Transverse colon (tissue), 4 donors: ENCODE data around the gene GMEB1. TPM values are rescaled to one million over a fixed set of nuclear protein-coding genes. Genes with fewer than 3 reads are reported as not detected.
"Not testable (repeated sequence)": the region's sequence is repeated elsewhere in the genome, so short reads cannot be mapped to it uniquely, and the experiment has no call there.

Experiments used
- DNase-seq: peaks from one replicate; pipeline ENCODE4 v3.0.0-alpha.2; 2019
- H3K27ac ChIP-seq, 4 donors: fragments of 200-600 bp; sonication (generic); 2 replicates each; pipeline ENCODE4 v1.5.1; 2016 to 2018; ENCODE audit warnings: inconsistent platforms in 4 of 4
- H3K27me3 ChIP-seq: fragments of 200-600 bp; sonication (generic); 2 replicates; pipeline ENCODE4 v1.5.1; 2017; ENCODE audit warnings: inconsistent platforms
- H3K36me3 ChIP-seq, 4 donors: fragments of 200-600 bp; sonication (generic); 2 replicates each; pipeline ENCODE4 v1.5.1; 2017 to 2019; ENCODE audit warnings: inconsistent platforms in 4 of 4
- H3K4me1 ChIP-seq, 4 donors: fragments of 200-600 bp; sonication (generic); 2 replicates each; pipeline ENCODE4 v1.5.1; 2017 to 2020; ENCODE audit warnings: inconsistent platforms in 4 of 4
- H3K4me3 ChIP-seq, 4 donors: fragments of 200-600 bp; sonication (generic); 1 replicate in 1 of 4; 2 replicates in 3 of 4; pipeline versions ENCODE4 v1.5.1 to v1.6.1; 2017 to 2019; ENCODE audit warnings: inconsistent platforms in 4 of 4
- H3K9me3 ChIP-seq, 2 donors: fragments of 200-600 bp; sonication (generic); 2 replicates each; pipeline ENCODE4 v1.5.1; 2017 to 2019; ENCODE audit warnings: inconsistent platforms in 2 of 2
- EP300 ChIP-seq: sonication (generic); formaldehyde crosslinking; IDR thresholded peaks from one replicate; pipeline ENCODE4 v1.6.1; 2017; ENCODE audit warnings: antibody characterized with exemption, low read depth
- POLR2A ChIP-seq: fragments of 450-650 bp; IDR thresholded peaks from one replicate; pipeline ENCODE4 v1.6.1; 2016; ENCODE audit warnings: antibody characterized with exemption, mild to moderate bottlenecking, moderate library complexity
- POLR2AphosphoS5 ChIP-seq, 3 donors: sonication (generic); formaldehyde crosslinking; IDR thresholded peaks; one replicate each; pipeline ENCODE4 v1.6.1; 2016; ENCODE audit warnings: antibody characterized with exemption in 3 of 3
- WGBS, 2 donors: methylation state at CpG; one replicate each; pipeline ENCODE4 v1.1.5; 2018; ENCODE audit warnings: low coverage in 1 of 2; 5-methylcytosine and 5-hydroxymethylcytosine counted together
- in situ Hi-C, 4 donors: fragments of 200-750 bp; cut with MboI; loops; one replicate each; pipeline versions ENCODE4 v1.15.0 to v1.15.1; 2017; ENCODE audit warnings: low sequenced_read_pairs in 3 of 4, low pct_ligation_motif_present in 1 of 4, low pct_unique_long_range_greater_than_20kb in 1 of 4
- intact Hi-C: fragments of 100-400 bp; cut with DNase I; formaldehyde crosslinking; loops from one replicate; pipeline ENCODE4 v1.15.1; 2023; ENCODE audit warnings: low total_unique reads
- total RNA-seq, 4 donors: library from RNA; depleted of rRNA; stranded (reverse); fragments of >200 nt; gene quantifications; one replicate each; pipeline ENCODE4 v1.1.0, GENCODE V29; 2016
- TF ChIP-seq, protein P1 (sequence below), 5 experiments: fragments of 200-600 bp in 3 of 5; fragments of 450-650 bp in 2 of 5; sonication (generic) in 3 of 5; IDR thresholded peaks; 1 replicate in 2 of 5; 2 replicates in 3 of 5; pipeline ENCODE4 v1.5.1; 2016 to 2017; ENCODE audit warnings: antibody characterized with exemption in 5 of 5, inconsistent platforms in 3 of 5, mild to moderate bottlenecking in 2 of 5, moderate library complexity in 1 of 5

GMEB1 gene
- total RNA-seq, 4 donors from 2014 or later = 4.4 to 10.4 (median 7.2) TPM

- in situ Hi-C loops = no loop called here
- no peak for DNase-seq
- H3K27ac ChIP-seq = no peak overlapping the region
- H3K4me3 ChIP-seq = no peak overlapping the region
- no peaks in the 10 kb centered on the region for H3K9me3 ChIP-seq
- peaks cover 0 to 9% (median 1%) of the 10 kb centered on the region in 4 donors for H3K36me3 ChIP-seq
- 99 to 100% methylated on average over 3 to 4 of the region's 4 CpGs for WGBS, 2 donors
- H3K4me1 ChIP-seq = no peaks in the 10 kb centered on the region
- H3K27me3 ChIP-seq = no peaks in the 10 kb centered on the region
- TF ChIP-seq EP300 = no peak
- no peak for TF ChIP-seq POLR2A
- no peak for TF ChIP-seq POLR2AphosphoS5 (IDR thresholded peaks at IDR 0.05)
- TF ChIP-seq, protein P1, sequence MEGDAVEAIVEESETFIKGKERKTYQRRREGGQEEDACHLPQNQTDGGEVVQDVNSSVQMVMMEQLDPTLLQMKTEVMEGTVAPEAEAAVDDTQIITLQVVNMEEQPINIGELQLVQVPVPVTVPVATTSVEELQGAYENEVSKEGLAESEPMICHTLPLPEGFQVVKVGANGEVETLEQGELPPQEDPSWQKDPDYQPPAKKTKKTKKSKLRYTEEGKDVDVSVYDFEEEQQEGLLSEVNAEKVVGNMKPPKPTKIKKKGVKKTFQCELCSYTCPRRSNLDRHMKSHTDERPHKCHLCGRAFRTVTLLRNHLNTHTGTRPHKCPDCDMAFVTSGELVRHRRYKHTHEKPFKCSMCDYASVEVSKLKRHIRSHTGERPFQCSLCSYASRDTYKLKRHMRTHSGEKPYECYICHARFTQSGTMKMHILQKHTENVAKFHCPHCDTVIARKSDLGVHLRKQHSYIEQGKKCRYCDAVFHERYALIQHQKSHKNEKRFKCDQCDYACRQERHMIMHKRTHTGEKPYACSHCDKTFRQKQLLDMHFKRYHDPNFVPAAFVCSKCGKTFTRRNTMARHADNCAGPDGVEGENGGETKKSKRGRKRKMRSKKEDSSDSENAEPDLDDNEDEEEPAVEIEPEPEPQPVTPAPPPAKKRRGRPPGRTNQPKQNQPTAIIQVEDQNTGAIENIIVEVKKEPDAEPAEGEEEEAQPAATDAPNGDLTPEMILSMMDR (IDR thresholded peaks at IDR 0.05) = no peak
- intact Hi-C loops = no loop called here
These were observed 11.6 kb downstream of the GMEB1 start for GRCh38 chr1:28680151-28680550.

DNA sequence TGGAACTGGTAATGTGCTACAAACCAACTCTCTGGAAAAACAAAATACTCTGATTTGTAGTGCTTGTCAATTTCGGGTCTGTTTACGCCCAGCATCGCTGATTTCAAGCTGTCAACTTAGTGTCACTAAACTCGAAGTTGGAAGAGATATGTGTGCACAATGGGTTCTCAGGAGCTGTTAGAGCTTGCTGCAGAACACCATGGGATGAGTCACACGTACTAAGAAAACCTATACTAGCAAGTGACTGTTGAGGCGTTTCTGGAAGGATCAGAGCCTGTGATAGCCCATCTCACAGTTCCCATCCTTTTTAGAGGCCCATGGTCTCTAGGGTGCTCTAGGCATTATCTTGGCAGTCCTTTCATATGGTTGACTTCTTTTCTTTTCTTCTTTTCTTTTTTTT is 14.3 kb downstream of the GMEB1 start:
- no peaks in the 10 kb centered on the region for H3K9me3 ChIP-seq
- no peaks in the 10 kb centered on the region for H3K27me3 ChIP-seq
- DNase-seq = no peak
- 89% methylated on average over 6 of the region's 6 CpGs; no CpG with 5 or more reads in 1 of the 2 donors for WGBS, 2 donors
- intact Hi-C loops (no loop called here), in situ Hi-C loops (no loop called here)
- no peak for TF ChIP-seq POLR2A
- TF ChIP-seq EP300 = no peak
- TF ChIP-seq, protein P1 (IDR thresholded peaks at IDR 0.05) = no peak
- TF ChIP-seq POLR2AphosphoS5 (IDR thresholded peaks at IDR 0.05) = no peak
- peaks cover 0 to 17% (median 2%) of the 10 kb centered on the region in 4 donors for H3K36me3 ChIP-seq
- no peaks in the 10 kb centered on the region for H3K4me1 ChIP-seq
- no peak overlapping the region for H3K27ac ChIP-seq
- no peak overlapping the region for H3K4me3 ChIP-seq

DNA sequence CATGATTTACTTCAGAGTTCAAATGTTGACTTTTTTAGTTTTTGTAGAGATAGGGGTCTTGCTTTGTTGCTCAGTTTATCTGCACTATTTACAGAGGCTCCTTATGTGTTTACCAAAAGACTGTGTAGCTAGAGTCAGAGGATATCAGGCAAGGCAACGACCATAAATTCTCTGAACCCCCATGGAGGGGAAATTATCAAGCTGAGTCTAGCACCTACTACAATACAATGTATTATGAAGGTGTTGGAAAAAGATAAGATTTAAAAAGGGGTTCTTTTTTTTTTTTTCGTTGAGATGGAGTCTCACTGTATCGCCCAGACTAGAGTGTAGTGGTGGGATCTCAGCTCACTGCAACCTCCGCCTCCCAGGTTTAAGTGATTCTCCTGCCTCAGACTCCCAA is 16.4 kb downstream of the GMEB1 start:
- in situ Hi-C loops = no loop called here
- intact Hi-C loops = no loop called here
- TF ChIP-seq POLR2AphosphoS5 (IDR thresholded peaks at IDR 0.05) = no peak
- no peak for TF ChIP-seq EP300

DNA sequence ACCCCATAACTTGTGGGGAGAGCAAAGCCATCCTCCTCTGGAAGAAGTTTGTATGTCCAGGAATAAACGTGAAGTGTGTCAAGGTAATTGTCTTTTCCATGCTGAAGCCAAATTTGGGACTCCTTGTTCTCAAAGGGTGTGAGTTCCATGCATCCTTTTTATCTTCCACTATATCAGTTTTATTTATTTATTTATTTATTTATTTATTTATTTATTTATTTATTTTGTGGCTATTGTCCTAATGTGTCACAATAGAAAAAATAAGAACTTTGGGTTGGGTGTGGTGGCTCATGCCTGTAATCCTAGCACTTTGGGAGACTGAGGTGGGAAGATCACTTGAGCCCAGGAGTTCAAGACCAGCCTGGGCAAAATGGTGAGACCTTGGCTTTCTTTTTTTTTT is 23.0 kb downstream of the GMEB1 start:
- in situ Hi-C loops, H3K27me3 ChIP-seq, H3K4me3 ChIP-seq, H3K27ac ChIP-seq, intact Hi-C loops, DNase-seq, H3K4me1 ChIP-seq, H3K9me3 ChIP-seq: not testable (repeated sequence)
- 94 to 100% methylated on average over 1 of the region's 1 CpG for WGBS, 2 donors
- peaks cover 0 to 22% (median 3%) of the 10 kb centered on the region in 4 donors for H3K36me3 ChIP-seq

More for the DNA sequence above, 16.4 kb downstream of the GMEB1 start:
- no peaks in the 10 kb centered on the region for H3K27me3 ChIP-seq
- H3K36me3 ChIP-seq = peaks cover 0 to 18% (median 2%) of the 10 kb centered on the region in 4 donors
- no peak for DNase-seq
- H3K9me3 ChIP-seq = no peaks in the 10 kb centered on the region
- H3K4me3 ChIP-seq = no peak overlapping the region
- H3K27ac ChIP-seq = no peak overlapping the region
- no peaks in the 10 kb centered on the region for H3K4me1 ChIP-seq
- WGBS, 2 donors = 84 to 94% methylated on average over 4 of the region's 4 CpGs

DNA sequence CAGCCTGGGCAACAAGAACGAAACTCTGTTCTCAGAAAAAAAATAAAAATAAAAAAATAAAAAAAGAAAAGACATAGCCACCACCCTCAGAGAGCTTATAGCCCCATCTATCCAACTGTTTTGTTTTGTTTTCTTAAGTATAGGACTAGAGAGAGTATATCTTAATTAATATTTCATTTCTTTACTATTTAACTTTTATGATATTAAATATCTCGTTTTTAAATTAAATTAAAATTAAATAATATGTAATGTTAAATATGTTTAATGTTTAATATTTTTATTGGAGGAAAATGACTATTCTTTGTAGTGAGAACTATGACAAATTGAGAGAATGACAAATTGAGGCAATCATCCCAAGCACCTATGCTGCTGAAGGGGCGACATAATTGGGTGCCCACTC is 35.0 kb downstream of the GMEB1 start:
- 84 to 90% methylated on average over 3 of the region's 3 CpGs for WGBS, 2 donors
- Histone ChIP-seq H3K27ac (no peak overlapping the region), H3K9me3 (no peaks in the 10 kb centered on the region), H3K36me3 (peaks cover 0 to 47% (median 7%) of the 10 kb centered on the region in 4 donors), H3K27me3 (no peaks in the 10 kb centered on the region), H3K4me1 (no peaks in the 10 kb centered on the region), H3K4me3 (no peak overlapping the region)
- no peak for TF ChIP-seq EP300
- TF ChIP-seq POLR2AphosphoS5 (IDR thresholded peaks at IDR 0.05) = no peak
- TF ChIP-seq POLR2A = no peak
- TF ChIP-seq, protein P1 (IDR thresholded peaks at IDR 0.05) = no peak
- intact Hi-C loops (no loop called here), in situ Hi-C loops (no loop called here)
- no peak for DNase-seq
